NCI-H2107 (cell line): Measurements from ENCODE around the gene DLG5.
"Not testable (repeated sequence)": the region's sequence is repeated elsewhere in the genome, so short reads cannot be mapped to it uniquely, and the experiment has no call there.

Source experiments
- DNase-seq: peaks from one replicate; lab custom pipeline; 2025; lab: John Stamatoyannopoulos, UW

The DLG5 gene

DNA sequence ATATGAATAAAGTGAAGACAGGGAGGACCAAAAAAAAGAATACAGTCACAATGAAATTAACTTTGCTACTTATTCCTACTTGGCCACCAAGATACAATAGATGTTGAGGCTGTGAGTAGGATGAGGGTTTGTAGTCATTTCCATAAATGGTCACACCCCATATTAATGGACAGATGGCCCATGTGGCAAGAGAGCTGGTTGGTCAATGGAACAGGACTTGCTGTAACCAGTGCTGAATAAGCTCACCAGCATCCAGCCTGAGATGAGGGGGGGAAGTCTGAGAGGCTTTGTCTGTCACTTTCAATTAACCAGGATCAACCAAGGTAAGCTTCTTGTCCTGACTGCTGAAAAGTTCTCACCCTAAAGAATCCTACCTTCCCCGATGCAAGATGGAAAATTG is 158.5 kb downstream of the DLG5 start:
- DNase-seq: no peak

DNA sequence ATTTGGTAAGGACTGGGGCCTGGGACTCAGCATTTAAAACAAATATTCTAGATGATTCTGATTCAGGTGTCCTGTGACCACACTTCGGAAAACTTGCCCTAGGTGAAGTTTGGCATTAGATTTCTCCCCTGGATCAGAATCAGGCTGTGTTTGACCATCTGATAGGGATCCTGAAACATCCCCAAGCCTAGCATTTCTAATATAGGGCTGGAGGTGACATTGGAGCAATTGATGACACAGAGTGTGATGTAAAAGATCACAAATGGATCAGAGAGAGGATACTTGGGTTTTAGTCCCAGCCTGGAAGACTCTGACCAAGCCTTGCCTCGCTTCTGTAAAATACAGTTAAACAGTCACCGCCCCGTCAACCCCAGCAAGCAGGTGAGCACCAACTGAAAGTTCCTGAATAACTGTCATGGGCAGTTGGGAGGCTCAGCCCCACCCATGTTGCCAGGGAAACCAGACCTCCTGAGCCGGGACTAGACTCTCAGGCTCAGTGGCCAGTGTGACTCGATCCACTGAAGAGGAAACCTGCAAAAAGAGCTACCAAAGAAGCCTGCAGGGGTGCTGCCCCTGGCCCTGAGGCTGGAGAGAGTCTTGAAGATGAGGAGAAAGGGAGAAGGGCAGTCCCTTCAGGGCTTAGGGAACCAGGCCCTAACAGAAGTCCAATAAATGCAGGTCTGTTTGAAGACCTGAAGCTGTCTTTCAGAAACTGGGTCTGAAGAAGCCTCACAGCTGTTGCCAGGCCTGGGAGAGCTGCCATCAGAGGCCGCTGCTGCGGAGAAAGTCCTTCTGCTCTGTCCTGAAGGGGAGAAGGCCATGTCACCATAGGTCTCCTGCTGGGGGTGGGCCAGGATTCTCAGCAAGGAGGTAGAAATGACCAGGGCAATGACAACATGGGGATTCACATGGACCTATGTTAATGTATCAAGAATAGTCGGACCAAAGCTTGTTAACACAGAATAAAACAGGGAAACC is 162.8 kb downstream of the DLG5 start:
- DNase-seq: no peak

DNA sequence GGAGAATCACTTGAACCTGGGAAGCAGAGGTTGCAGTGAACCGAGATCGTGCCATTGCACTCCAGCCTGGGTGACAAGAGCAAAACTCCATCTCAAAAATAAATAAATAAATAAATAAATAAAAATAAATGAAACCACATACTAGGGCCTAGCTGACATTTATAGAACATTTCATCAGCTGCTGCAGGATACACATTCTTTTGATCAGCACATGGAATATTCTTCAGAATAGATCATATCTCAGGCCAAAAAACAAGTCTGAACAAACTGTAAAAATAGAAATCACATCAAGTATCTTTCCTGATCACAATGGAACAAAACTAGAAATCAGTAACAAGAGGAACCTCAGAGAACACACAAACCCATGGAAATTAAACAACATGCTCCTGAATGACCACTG is 168.1 kb downstream of the DLG5 start:
- DNase-seq: not testable (repeated sequence)

DNA sequence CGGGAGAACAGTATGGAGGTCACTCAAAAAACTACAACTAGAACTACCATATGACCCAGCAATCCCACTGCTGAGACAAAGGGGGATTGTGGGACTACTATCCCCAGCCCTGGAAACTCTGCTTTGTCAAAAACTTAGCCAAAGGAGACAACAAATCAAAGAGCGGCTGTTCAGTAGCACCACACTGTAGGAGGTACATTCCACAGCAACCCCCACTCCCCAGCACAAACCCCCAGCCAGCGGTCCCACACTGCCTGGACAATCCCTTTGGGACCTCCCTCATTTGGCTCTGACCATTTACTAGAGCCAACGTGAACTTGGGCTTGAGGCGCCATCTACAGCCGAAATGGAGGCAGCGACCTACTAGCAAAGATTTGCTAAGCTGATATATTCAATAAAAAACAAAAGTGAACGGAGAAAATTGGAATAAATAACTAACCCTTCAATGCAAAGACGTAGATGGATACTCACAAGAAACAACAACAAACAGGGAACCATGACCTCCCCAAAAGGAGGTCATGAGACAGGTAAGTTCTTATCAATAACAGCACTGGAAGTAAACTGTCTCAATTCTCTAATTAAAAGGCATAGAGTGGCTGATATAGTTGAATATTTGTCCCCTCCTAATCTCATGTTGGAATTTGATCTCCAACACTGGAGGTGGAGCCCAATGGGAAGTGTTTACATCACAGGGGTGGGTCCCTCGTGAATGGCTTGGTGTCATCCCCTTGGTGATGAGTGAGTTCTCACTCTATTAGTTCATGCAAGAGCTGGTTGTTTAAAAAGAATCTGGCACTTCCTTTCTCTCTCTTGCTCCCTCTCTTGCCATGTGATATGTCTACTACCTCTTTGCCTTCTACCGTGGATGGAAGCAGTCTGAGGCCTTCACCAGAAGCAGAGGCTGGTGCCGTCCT is 170.0 kb downstream of the DLG5 start:
- DNase-seq: peak; percentile 19

DNA sequence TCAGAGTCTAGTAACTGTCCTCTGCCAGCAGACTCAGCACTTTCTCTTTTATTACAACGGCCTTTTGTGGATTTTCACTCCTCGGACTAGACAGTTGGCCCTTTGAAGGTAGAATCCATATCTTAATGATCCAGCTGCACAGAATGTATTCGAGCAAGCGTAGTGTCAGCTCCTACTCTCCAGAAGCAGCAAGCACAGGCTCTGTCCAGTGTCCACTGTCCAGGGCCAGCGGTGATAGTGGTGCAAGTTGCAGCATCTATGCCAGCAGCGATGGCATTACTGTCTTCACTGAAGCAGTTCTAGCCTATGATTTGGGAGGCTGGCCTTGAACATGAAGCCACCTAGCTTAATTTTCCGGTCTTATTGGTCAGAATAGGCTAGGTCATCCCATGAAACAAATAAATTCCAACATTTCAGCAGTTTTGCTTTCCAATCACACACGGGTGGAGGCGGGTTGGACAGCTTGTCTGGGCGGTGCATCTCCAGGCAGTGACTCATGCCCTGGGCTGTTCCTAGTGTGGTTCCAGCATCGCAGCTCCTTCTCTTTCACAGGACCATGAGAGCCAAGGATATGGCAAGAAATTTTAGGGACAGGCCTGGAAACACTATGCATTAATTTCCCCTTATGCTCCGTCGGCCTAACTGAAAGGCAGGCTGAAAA is 180.4 kb downstream of the DLG5 start:
- no peak for DNase-seq

DNA sequence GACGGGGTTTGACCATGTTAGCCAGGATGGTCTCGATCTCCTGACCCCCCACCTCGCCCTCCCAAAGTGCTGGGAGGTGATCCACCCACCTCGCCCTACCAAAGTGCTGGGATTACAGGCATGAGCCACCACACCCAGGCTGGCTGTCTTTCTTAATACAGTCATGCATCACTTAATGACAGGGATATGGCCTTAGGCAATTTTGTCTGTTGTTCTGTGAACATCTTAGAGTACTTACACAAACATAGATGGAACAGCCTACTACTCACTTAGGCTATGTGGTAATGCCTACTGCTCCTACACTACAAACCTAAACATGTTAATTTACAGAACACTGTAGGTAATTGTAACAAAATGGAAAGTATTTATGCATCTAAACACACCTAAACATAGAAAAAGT is 182.3 kb downstream of the DLG5 start:
- DNase-seq: no peak

DNA sequence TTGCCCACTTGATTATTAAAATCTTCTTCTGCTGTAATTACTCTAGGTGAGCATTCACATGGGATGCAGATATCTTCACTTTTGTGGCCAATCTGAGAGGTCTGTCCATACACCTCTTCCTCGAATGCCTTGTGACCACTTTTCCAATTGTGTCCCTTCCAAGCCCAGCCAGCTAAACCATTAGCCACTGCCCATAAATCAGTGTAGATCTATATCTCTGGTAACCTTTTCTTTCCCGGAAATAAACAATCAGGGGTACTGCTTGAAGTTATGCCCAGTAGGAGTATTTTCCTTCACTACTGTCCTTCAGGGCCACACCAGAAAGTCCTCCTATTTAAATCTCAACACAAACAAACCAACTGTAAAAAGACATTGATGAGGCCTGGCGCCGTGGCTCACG is 184.4 kb downstream of the DLG5 start:
- DNase-seq: no peak

DNA sequence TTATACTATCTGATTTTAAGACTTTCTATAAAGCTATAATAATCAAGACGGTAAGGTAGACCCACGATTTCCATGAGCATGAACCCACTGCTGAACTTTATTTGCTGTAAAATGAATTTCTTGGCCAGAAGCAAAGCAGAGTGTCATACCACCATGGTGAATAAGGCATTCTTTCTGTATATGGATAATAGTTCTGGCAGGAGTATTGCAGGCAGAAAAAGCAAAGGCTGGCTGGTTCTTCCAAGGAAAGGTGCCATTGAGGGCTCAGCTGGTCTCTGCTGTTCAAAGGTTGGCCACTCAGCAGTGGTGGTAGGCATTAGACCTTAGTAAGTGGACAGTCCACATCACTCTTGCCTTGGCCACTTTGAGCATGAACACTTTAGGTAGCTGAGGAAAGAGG is 184.8 kb downstream of the DLG5 start:
- no peak for DNase-seq
